IMR-90 (cell line): ENCODE data around the gene ADCY9. TPM values are rescaled to one million over a fixed set of nuclear protein-coding genes. Genes with fewer than 3 reads are reported as not detected.

Experiments used
- ATAC-seq: fragments of 200-7000 bp; cut with Tn5 transposase; 2 replicates; pipeline ENCODE4 v1.9.1; 2020; ENCODE audit warnings: low read depth, mild to moderate bottlenecking, moderate library complexity
- BruUV-seq: library from RNA; stranded (reverse); fragments of 400-500 nt; replicated peaks from 2 replicates; lab custom pipeline; 2021; lab: Mats Ljungman, UMichigan
- CTCF ChIA-PET: fragments of 300-600 bp; formaldehyde crosslinking; extraction: SDS; loops from one replicate; lab custom pipeline; 2021; ENCODE audit warnings: antibody characterized with exemption; lab: Yijun Ruan, JAX
- POLR2A ChIA-PET: fragments of 300-600 bp; sonication (Branson Sonifier 250); formaldehyde crosslinking; loops from one replicate; lab custom pipeline; 2022; ENCODE audit warnings: antibody characterized with exemption; ENCODE audit not compliant: unreplicated experiment; lab: Charles Lee
- DNase-seq: peaks from one replicate; pipeline ENCODE4 v3.0.0; 2013
- H2AFZ ChIP-seq: replicated peaks from 2 replicates; pipeline ENCODE3; 2013; ENCODE audit warnings: low read length, mild to moderate bottlenecking; ENCODE audit not compliant: poor library complexity
- H2AK5ac ChIP-seq: 2 replicates; pipeline ENCODE4 v1.6.1; 2013; ENCODE audit warnings: low read depth, low read length, inconsistent platforms
- H2AK9ac ChIP-seq: replicated peaks from 2 replicates; pipeline ENCODE3; 2013; ENCODE audit warnings: mild to moderate bottlenecking, low read depth, low read length, moderate library complexity; ENCODE audit not compliant: poor library complexity
- H2BK120ac ChIP-seq: 2 replicates; pipeline ENCODE4 v1.6.1; 2013; ENCODE audit warnings: low read depth, low read length, inconsistent platforms
- H2BK15ac ChIP-seq: 3 replicates; pipeline ENCODE4 v1.6.1; 2013; ENCODE audit warnings: low read depth, low read length, inconsistent platforms
- H2BK20ac ChIP-seq: 2 replicates; pipeline ENCODE4 v1.6.1; 2013; ENCODE audit warnings: low read depth, mild to moderate bottlenecking, inconsistent platforms, low read length, moderate library complexity
- H2BK5ac ChIP-seq: 2 replicates; pipeline ENCODE4 v1.6.1; 2013; ENCODE audit warnings: mild to moderate bottlenecking, low read depth, low read length, inconsistent platforms; ENCODE audit not compliant: poor library complexity, severe bottlenecking
- H3K14ac ChIP-seq: replicated peaks from 2 replicates; pipeline ENCODE4 v1.6.1; 2013; ENCODE audit warnings: low read depth, low read length, inconsistent platforms
- H3K18ac ChIP-seq: 2 replicates; pipeline ENCODE4 v1.6.1; 2013; ENCODE audit warnings: low read depth, low read length, control low read depth
- H3K23ac ChIP-seq: 2 replicates; pipeline ENCODE4 v1.6.1; 2013; ENCODE audit warnings: low read depth, low read length, inconsistent platforms
- H3K27ac ChIP-seq: 2 replicates; pipeline ENCODE4 v1.5.1; 2013; ENCODE audit warnings: mild to moderate bottlenecking, control low read depth, low read length; ENCODE audit not compliant: insufficient read depth
- H3K27me3 ChIP-seq: 2 replicates; pipeline ENCODE4 v1.6.1; 2013; ENCODE audit warnings: low read length; ENCODE audit not compliant: control insufficient read depth, insufficient read depth
- H3K36me3 ChIP-seq: 2 replicates; pipeline ENCODE4 v1.6.1; 2013; ENCODE audit warnings: low read length, mixed read lengths; ENCODE audit not compliant: control insufficient read depth, insufficient read depth
- H3K4ac ChIP-seq: 2 replicates; pipeline ENCODE4 v1.6.1; 2013; ENCODE audit warnings: low read depth, low read length, inconsistent platforms
- H3K4me1 ChIP-seq: 2 replicates; pipeline ENCODE4 v1.6.1; 2013; ENCODE audit warnings: low read length, mixed read lengths; ENCODE audit not compliant: control insufficient read depth, insufficient read depth
- H3K4me2 ChIP-seq: 2 replicates; pipeline ENCODE4 v1.6.1; 2013; ENCODE audit warnings: low read depth, mild to moderate bottlenecking, control low read depth, low read length, moderate library complexity
- H3K4me3 ChIP-seq: 2 replicates; pipeline ENCODE4 v1.5.1; 2013; ENCODE audit warnings: low read depth, mild to moderate bottlenecking, control low read depth, low read length, moderate library complexity; ENCODE audit not compliant: insufficient read depth
- H3K56ac ChIP-seq: 2 replicates; pipeline ENCODE4 v1.6.1; 2013; ENCODE audit warnings: low read length, inconsistent platforms; ENCODE audit not compliant: insufficient read depth; ENCODE audit errors: extremely low read depth
- H3K79me1 ChIP-seq, 2 experiments: 2 replicates each; pipeline ENCODE4 v1.6.1; 2013; ENCODE audit warnings: low read length in 2 of 2, inconsistent platforms in 1 of 2, low read depth in 1 of 2
- H3K9ac ChIP-seq: 2 replicates; pipeline ENCODE4 v1.6.1; 2013; ENCODE audit warnings: low read depth, low read length, control low read depth
- H3K9me1 ChIP-seq: 2 replicates; pipeline ENCODE4 v1.6.1; 2013; ENCODE audit warnings: low read length, inconsistent platforms; ENCODE audit not compliant: insufficient read depth
- H3K9me3 ChIP-seq: 2 replicates; pipeline ENCODE4 v1.6.1; 2013; ENCODE audit warnings: low read length; ENCODE audit not compliant: control insufficient read depth, insufficient read depth
- H4K20me1 ChIP-seq: 2 replicates; pipeline ENCODE4 v1.6.1; 2013; ENCODE audit warnings: low read length, inconsistent platforms; ENCODE audit not compliant: insufficient read depth
- H4K5ac ChIP-seq: 2 replicates; pipeline ENCODE4 v1.6.1; 2013; ENCODE audit warnings: mild to moderate bottlenecking, low read depth, low read length, control low read depth
- H4K8ac ChIP-seq, 2 experiments: 2 replicates each; pipeline ENCODE4 v1.6.1; 2013; ENCODE audit warnings: low read depth in 2 of 2, low read length in 2 of 2, control low read depth in 1 of 2, inconsistent platforms in 1 of 2
- H4K91ac ChIP-seq: 2 replicates; pipeline ENCODE4 v1.6.1; 2013; ENCODE audit warnings: low read depth, low read length, inconsistent platforms; ENCODE audit not compliant: insufficient read depth
- BHLHE40 ChIP-seq: fragments of 150-350 bp; IDR thresholded peaks from 2 replicates; pipeline ENCODE4 v1.6.1; 2016; ENCODE audit warnings: mild to moderate bottlenecking, low read depth, low read length
- CHD1 ChIP-seq: IDR thresholded peaks from 2 replicates; pipeline ENCODE4 v1.6.1; 2012; ENCODE audit warnings: low read depth, low read length, improper control_type of control experiment
- FOS ChIP-seq: fragments of 150-350 bp; IDR thresholded peaks from 2 replicates; pipeline ENCODE4 v1.6.1; 2016; ENCODE audit warnings: low read depth, low read length
- NFE2L2 ChIP-seq: fragments of 150-350 bp; IDR thresholded peaks from 2 replicates; pipeline ENCODE4 v1.6.1; 2016; ENCODE audit warnings: low read depth, mild to moderate bottlenecking, low read length
- POLR2A ChIP-seq: IDR thresholded peaks from 2 replicates; pipeline ENCODE4 v1.6.1; 2012; ENCODE audit warnings: mild to moderate bottlenecking, low read depth, low read length
- RAD21 ChIP-seq: IDR thresholded peaks from 2 replicates; pipeline ENCODE4 v1.6.1; 2012; ENCODE audit warnings: low read length, improper control_type of control experiment
- RFX5 ChIP-seq: IDR thresholded peaks from 2 replicates; pipeline ENCODE4 v1.8.0; 2012; ENCODE audit warnings: low read depth, mild to moderate bottlenecking, low read length, moderate library complexity
- SMC3 ChIP-seq: fragments of 150-350 bp; IDR thresholded peaks from 2 replicates; pipeline ENCODE4 v1.6.1; 2016; ENCODE audit warnings: low read depth, mild to moderate bottlenecking, antibody characterized with exemption, low read length, moderate library complexity
- dilution Hi-C: fragments of 300-500 bp; cut with HindIII; formaldehyde crosslinking; loops from one replicate; pipeline ENCODE4 v1.14.3; 2018; ENCODE audit warnings: low sequenced_read_pairs; ENCODE audit not compliant: unreplicated experiment
- in situ Hi-C: fragments of 300-500 bp; cut with MboI; formaldehyde crosslinking; loops from 3 replicates; pipeline ENCODE4 v1.14.3; 2019; ENCODE audit warnings: low sequenced_read_pairs, inconsistent platforms, mixed read lengths
- intact Hi-C: fragments of 100-400 bp; cut with micrococcal nuclease; formaldehyde crosslinking; loops from 2 replicates; pipeline ENCODE4 v1.10.0; 2022
- polyA plus RNA-seq, 3 experiments: library from polyadenylated mRNA; depleted of rRNA; stranded (reverse); fragments of >200 nt; gene quantifications; 2 replicates each; pipeline ENCODE4 v1.2.3, GENCODE V29; 2012; ENCODE audit warnings: low replicate concordance in 1 of 3
- total RNA-seq: library from RNA; depleted of rRNA; stranded (reverse); fragments of >200 nt; gene quantifications from 2 replicates; pipeline ENCODE4 v1.2.3, GENCODE V29; 2012
- TF ChIP-seq, protein P1 (sequence below): fragments of 150-350 bp; IDR thresholded peaks from 2 replicates; pipeline ENCODE4 v1.6.1; 2016; ENCODE audit warnings: low read depth, mild to moderate bottlenecking, low read length, moderate library complexity, borderline replicate concordance

ADCY9 gene
- total and polyA plus RNA-seq, 2 of the 4 experiments (the other 2 are of a cell fraction), result 5.4 to 12.5 TPM

DNA sequence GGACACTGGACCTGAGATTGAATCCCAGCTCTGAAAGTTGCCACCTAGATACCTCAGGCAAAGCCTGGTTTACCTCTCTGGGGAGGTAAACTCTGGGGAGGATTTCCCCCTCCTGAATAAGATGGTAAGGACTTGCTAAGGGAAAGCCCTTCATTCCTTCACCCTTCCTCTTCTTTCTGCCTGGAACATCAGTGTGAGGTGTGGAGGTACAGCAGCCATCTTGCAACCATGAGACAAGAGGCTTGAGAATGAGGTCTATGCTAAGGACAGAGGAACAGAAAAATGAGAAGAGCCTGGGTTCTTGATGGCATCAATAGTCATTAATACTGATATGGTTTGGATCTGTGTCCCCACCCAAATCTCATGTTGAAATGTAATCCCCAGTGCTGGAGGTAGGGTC, 23.7 kb upstream of the ADCY9 start:
- peak overlapping the region; percentile 72; the same call in 1 of the 2 replicates for H3K27ac ChIP-seq
- peaks cover 11% of the 10 kb centered on the region for H3K9me3 ChIP-seq
- peak overlapping the region; percentile 100 for H3K18ac ChIP-seq
- no TSS peak for BruUV-seq
- H3K4me2 ChIP-seq, result no peak overlapping the region
- H3K36me3 ChIP-seq, result no peaks in the 10 kb centered on the region
- H3K56ac ChIP-seq, result no peak overlapping the region
- no peak overlapping the region for H3K9ac ChIP-seq
- peak overlapping the region; percentile 99 for H2BK20ac ChIP-seq
- ATAC-seq (no peak), DNase-seq (no peak)
- H4K5ac ChIP-seq, result peak overlapping the region; percentile 99
- H2BK120ac ChIP-seq, result peak overlapping the region; percentile 99
- CTCF ChIA-PET, result no interaction called here
- no peaks in the 10 kb centered on the region for H3K27me3 ChIP-seq
- no peaks in the 10 kb centered on the region; the same call in none of the 2 replicates for H3K4me1 ChIP-seq
- TF ChIP-seq SMC3, result no peak
- no peak for TF ChIP-seq RAD21
- TF ChIP-seq NFE2L2, result no peak
- TF ChIP-seq POLR2A, result no peak
- no peak for TF ChIP-seq FOS
- TF ChIP-seq BHLHE40, result no peak
- TF ChIP-seq RFX5, result no peak
- TF ChIP-seq CHD1, result no peak
- TF ChIP-seq, protein P1, sequence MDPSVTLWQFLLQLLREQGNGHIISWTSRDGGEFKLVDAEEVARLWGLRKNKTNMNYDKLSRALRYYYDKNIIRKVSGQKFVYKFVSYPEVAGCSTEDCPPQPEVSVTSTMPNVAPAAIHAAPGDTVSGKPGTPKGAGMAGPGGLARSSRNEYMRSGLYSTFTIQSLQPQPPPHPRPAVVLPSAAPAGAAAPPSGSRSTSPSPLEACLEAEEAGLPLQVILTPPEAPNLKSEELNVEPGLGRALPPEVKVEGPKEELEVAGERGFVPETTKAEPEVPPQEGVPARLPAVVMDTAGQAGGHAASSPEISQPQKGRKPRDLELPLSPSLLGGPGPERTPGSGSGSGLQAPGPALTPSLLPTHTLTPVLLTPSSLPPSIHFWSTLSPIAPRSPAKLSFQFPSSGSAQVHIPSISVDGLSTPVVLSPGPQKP, result no peak
- in situ Hi-C loops, result no loop called here
- no peaks in the 10 kb centered on the region for H3K79me1 ChIP-seq
- intact Hi-C loops, result no loop called here
- H2BK5ac ChIP-seq, result peak overlapping the region; percentile 93
- H4K91ac ChIP-seq, result peak overlapping the region; percentile 94
- dilution Hi-C loops, result no loop called here
- H3K23ac ChIP-seq, result peak overlapping the region; percentile 89; the same call in 1 of the 2 replicates
- no peaks in the 10 kb centered on the region for H4K20me1 ChIP-seq
- H3K4me3 ChIP-seq, result no peak overlapping the region
- no peak overlapping the region for H2AFZ ChIP-seq
- H3K14ac ChIP-seq, result peak overlapping the region; percentile 96; the same call in 1 of the 2 replicates
- POLR2A ChIA-PET, result no interaction called here
- H2AK9ac ChIP-seq, result peak overlapping the region; percentile 77
- peak overlapping the region; percentile 97 for H3K4ac ChIP-seq
- peak overlapping the region; percentile 60 to 95; a peak in 3 of 4 replicates for H4K8ac ChIP-seq
- peak overlapping the region; percentile 92; the same call in 1 of the 2 replicates for H2AK5ac ChIP-seq
- no peaks in the 10 kb centered on the region for H3K9me1 ChIP-seq
- peak overlapping the region; percentile 62; the same call in 2 of the 3 replicates for H2BK15ac ChIP-seq
